Activated CD8-positive, alpha-beta T cell treated with anti-CD3 and anti-CD28 coated beads for 36 hours (primary cell): ENCODE data around the gene SLITRK6. TPM values are rescaled to one million over a fixed set of nuclear protein-coding genes. Genes with fewer than 3 reads are reported as not detected.

Source experiments
- ATAC-seq: fragments of 200-7000 bp; cut with Tn5 transposase; one replicate; pipeline ENCODE4 v1.10.0; 2021; ENCODE audit warnings: mild to moderate bottlenecking, moderate library complexity
- CTCF ChIA-PET: fragments of 350-600 bp; sonication (Branson Sonifier 250); formaldehyde crosslinking; loops from one replicate; lab custom pipeline; 2021; ENCODE audit warnings: antibody characterized with exemption; lab: Charles Lee
- POLR2A ChIA-PET: fragments of 350-600 bp; sonication (Branson Sonifier 250); formaldehyde crosslinking; loops from one replicate; lab custom pipeline; 2021; ENCODE audit warnings: antibody characterized with exemption; lab: Charles Lee
- DNase-seq: peaks from one replicate; pipeline ENCODE4 v3.0.0-alpha.2; 2020
- H3K27ac Mint-ChIP-seq: one replicate; pipeline ENCODE4 v1.8.0; 2021; ENCODE audit warnings: mild to moderate bottlenecking, mixed read lengths
- H3K27me3 Mint-ChIP-seq: one replicate; pipeline ENCODE4 v1.8.0; 2021; ENCODE audit warnings: mixed read lengths
- H3K36me3 Mint-ChIP-seq: one replicate; pipeline ENCODE4 v1.8.0; 2021; ENCODE audit warnings: low read depth, mixed read lengths
- H3K4me1 Mint-ChIP-seq: one replicate; pipeline ENCODE4 v1.8.0; 2021; ENCODE audit warnings: low read depth, mixed read lengths
- H3K4me3 Mint-ChIP-seq: one replicate; pipeline ENCODE4 v1.8.0; 2021; ENCODE audit warnings: mild to moderate bottlenecking, moderate library complexity, mixed read lengths
- H3K9me3 Mint-ChIP-seq: one replicate; pipeline ENCODE4 v1.8.0; 2021; ENCODE audit warnings: mixed read lengths
- CTCF ChIP-seq: fragments of 200-600 bp; IDR thresholded peaks from one replicate; pipeline ENCODE4 v1.8.0; 2022; ENCODE audit warnings: antibody characterized with exemption, mild to moderate bottlenecking
- intact Hi-C: fragments of 100-400 bp; cut with micrococcal nuclease; formaldehyde crosslinking; loops from one replicate; pipeline ENCODE4 v1.10.0; 2022
- total RNA-seq, 2 experiments: library from RNA; stranded (reverse); gene quantifications; one replicate each; pipeline ENCODE4 v1.2.3, GENCODE V29; 2021

Gene SLITRK6
- not detected for total RNA-seq

GRCh38 chr13:85799097-85799582, at the start of gene SLITRK6:
SLITRK6 (minus strand) TSS chr13:85799419; CDS start chr13:85796508, 2,911 bp downstream.
- Mint-ChIP-seq H3K4me3 (no peak within 1 kb of the TSS), H3K9me3 (no peaks in the 10 kb centered on the region), H3K27me3 (no peaks in the 10 kb centered on the region), H3K4me1 (no peaks in the 10 kb centered on the region), H3K36me3 (no peaks in the 10 kb centered on the region), H3K27ac (no peak within 1 kb of the TSS)
- intact Hi-C loops: no loop called here
- ATAC-seq: no peak
- CTCF ChIA-PET: interaction anchor here (1.6 kb wide), 1 partner anchor 903 kb away, joined by 3 read pairs; no protein-coding TSS in a partner anchor
- DNase-seq: no peak
- POLR2A ChIA-PET: interaction anchor here (0.6 kb wide), 1 partner anchor 195 kb away, joined by 3 read pairs; no protein-coding TSS in a partner anchor
- TF ChIP-seq CTCF: no peak

GRCh38 chr13:85847012-85847411, 47.8 kb upstream of the SLITRK6 start:
- no peaks in the 10 kb centered on the region for H3K27me3 Mint-ChIP-seq
- H3K4me3 Mint-ChIP-seq: no peak overlapping the region
- DNase-seq (no peak), ATAC-seq (no peak)
- peaks cover 13% of the 10 kb centered on the region for H3K9me3 Mint-ChIP-seq
- H3K27ac Mint-ChIP-seq: no peak overlapping the region
- TF ChIP-seq CTCF: no peak
- CTCF ChIA-PET: no interaction called here
- no peaks in the 10 kb centered on the region for H3K4me1 Mint-ChIP-seq
- intact Hi-C loops: no loop called here
- POLR2A ChIA-PET: no interaction called here
- H3K36me3 Mint-ChIP-seq: no peaks in the 10 kb centered on the region

- Mint-ChIP-seq H3K27me3 (no peaks in the 10 kb centered on the region), H3K4me3 (no peak overlapping the region), H3K27ac (no peak overlapping the region), H3K9me3 (peaks cover 2% of the 10 kb centered on the region), H3K36me3 (no peaks in the 10 kb centered on the region), H3K4me1 (no peaks in the 10 kb centered on the region)
- no peak for ATAC-seq
- ChIA-PET POLR2A (no interaction called here), CTCF (no interaction called here)
- DNase-seq: no peak
- TF ChIP-seq CTCF: no peak
- intact Hi-C loops: no loop called here
Measured at GRCh38 chr13:85841427-85841826, 42.2 kb upstream of the SLITRK6 start.

- ChIA-PET CTCF (no interaction called here), POLR2A (interaction anchor here (0.5 kb wide), 1 partner anchor 16 kb away, joined by 3 read pairs; no protein-coding TSS in a partner anchor)
- Mint-ChIP-seq H3K4me1 (no peaks in the 10 kb centered on the region), H3K9me3 (no peaks in the 10 kb centered on the region), H3K36me3 (no peaks in the 10 kb centered on the region), H3K27ac (no peak overlapping the region), H3K27me3 (no peaks in the 10 kb centered on the region), H3K4me3 (no peak overlapping the region)
- ATAC-seq: no peak
- TF ChIP-seq CTCF: no peak
- intact Hi-C loops: no loop called here
- no peak for DNase-seq
Measured at GRCh38 chr13:85833921-85834320, 34.7 kb upstream of the SLITRK6 start.

GRCh38 chr13:85828094-85828684, 29.0 kb upstream of the SLITRK6 start:
- Mint-ChIP-seq H3K36me3 (no peaks in the 10 kb centered on the region), H3K9me3 (no peaks in the 10 kb centered on the region), H3K27ac (no peak overlapping the region), H3K4me1 (no peaks in the 10 kb centered on the region), H3K27me3 (no peaks in the 10 kb centered on the region), H3K4me3 (no peak overlapping the region)
- CTCF ChIA-PET: interaction anchor here (1.0 to 1.1 kb wide), 2 partner anchors 932 to 934 kb away, joined by 3 read pairs; no protein-coding TSS in a partner anchor
- intact Hi-C loops: no loop called here
- peak; percentile 62 for TF ChIP-seq CTCF
- ATAC-seq: no peak
- POLR2A ChIA-PET: no interaction called here
- no peak for DNase-seq
